DLD1 (cell line): ENCODE measurements around the gene ELMOD3.
"Not testable (repeated sequence)": the region's sequence is repeated elsewhere in the genome, so short reads cannot be mapped to it uniquely, and the experiment has no call there.

Experiments
- in situ Hi-C: cut with HindIII; loops from 2 replicates; pipeline ENCODE4 v1.10.0; 2017; ENCODE audit warnings: low sequenced_read_pairs

The ELMOD3 gene

GRCh38 chr2:85354286-85355072 is at the start of gene ELMOD3, which contains the start of gene RETSAT:
TSS of gene ELMOD3 (plus strand) at chr2:85354769. CDS start at chr2:85357199, 2,430 bp downstream.
TSS of gene RETSAT (minus strand) at chr2:85354528. CDS start at chr2:85354507, 21 bp downstream.
- in situ Hi-C loops: no loop called here

- in situ Hi-C loops: no loop called here
Observed at GRCh38 chr2:85307527-85307897, 47.1 kb upstream of the ELMOD3 start.

GRCh38 chr2:85308201-85308600 is 46.4 kb upstream of the ELMOD3 start:
- in situ Hi-C loops: no loop called here

DNA sequence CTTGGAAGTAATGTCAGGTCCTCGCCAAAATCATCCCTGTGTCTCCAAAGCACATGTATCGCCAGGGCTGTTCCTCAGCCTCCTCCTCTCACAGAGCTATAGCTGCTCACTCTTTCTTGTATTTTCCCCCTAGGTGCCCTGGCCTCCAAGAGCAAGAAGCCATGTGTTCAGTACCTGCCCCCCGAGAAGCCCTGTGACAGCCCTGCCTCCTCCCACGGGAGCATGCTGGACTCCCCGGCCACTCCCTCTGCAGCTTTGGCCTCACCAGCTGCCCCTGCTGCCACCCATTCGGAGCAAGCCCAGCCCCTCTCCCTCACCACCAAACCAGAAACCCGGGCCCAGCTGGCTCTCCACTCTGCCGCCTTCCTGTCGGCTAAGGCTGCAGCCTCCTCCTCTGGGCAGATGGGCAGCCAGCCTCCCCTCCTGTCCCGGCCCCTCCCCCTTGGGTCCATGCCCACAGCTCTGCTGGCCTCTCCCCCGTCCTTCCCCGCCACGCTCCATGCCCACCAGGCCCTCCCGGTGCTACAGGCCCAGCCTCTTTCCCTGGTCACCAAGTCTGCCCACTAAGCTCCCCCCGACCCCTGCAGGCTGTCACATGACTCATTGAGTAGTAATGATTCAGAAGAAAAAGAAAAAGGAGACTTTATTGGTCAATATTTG is 45.5 kb upstream of the ELMOD3 start:
- in situ Hi-C loops: no loop called here

- in situ Hi-C loops: no loop called here
Observed at GRCh38 chr2:85309699-85310321, 44.8 kb upstream of the ELMOD3 start.

- in situ Hi-C loops: no loop called here
Observed at GRCh38 chr2:85310330-85310729, 44.2 kb upstream of the ELMOD3 start.

- in situ Hi-C loops: no loop called here
Observed at GRCh38 chr2:85312404-85312803, 42.2 kb upstream of the ELMOD3 start.

DNA sequence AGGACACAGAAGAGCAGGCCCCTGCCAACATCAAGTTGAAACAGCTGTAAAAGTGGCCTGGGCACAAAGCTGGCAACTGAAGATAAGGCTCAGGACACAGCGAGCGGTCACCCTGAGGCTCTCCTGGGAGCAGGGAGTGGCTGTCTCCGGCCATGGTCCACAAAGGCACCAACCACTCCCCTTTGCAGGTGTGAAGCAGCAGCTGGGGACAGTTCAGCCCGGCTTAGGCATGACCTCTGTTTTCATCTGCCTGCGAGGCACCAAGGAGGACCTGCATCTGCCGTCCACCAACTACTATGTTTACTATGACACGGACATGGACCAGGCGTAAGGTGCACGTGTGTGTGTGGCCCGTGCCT is 39.7 kb upstream of the ELMOD3 start:
- in situ Hi-C loops: no loop called here

DNA sequence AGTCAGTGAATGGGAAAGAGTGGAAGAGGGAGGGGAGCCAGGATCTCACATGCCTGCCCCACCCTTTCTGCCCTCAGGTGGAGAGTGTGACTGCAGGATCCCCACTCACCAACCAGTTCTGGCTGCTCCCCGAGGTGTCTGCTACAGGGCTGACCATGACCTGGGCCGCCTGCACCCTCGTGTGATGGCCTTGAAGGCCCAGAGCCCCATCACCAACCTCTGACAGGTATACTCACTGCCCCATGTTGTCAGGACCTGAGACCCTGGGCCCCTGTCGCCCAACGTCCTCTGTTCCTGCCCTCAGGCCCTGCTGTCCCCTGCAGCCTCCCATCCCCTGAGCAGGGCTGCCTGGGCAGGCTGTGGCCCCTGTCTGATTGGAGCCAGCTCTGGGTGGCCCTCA is 38.6 kb upstream of the ELMOD3 start:
- in situ Hi-C loops: not testable (repeated sequence)

DNA sequence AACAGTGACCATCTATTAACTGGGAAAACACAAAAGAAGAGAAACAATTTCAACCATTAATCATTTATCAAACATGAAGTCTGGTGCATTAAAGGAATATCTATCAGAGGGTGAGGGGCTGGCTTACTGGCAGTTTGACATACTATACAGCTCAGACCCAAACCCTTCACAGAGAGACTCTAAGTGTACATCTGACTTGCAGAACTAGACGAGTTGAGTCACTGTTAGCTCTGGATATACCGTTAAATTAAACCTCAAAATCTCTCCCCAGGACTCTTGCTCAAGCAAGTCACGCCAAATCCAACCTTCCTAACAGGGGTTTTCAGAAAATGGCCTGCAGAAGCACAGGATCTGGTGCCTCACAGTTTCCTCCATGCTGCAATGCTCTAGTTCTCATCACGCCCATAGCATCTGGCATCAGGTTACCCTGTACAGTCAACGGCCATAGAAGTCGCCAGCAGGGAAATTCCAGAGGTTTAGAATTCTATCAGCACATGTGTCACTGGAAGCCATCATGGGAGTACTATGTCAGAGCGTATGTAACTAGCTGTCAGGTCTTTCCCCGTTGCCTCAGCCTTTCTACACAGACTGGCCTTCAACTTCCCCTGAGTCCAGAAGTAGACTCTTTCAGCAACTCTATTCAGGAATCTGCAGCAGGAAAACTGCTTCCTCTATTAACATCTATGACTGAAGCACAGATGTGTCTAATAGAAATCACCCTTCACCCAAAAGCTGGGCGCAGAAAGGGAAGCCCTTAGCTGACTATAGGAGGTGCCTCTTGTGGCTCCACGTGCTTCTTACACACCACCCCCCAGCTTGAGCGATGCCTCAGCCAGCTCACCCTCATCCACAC is 36.1 kb upstream of the ELMOD3 start:
- in situ Hi-C loops: no loop called here

GRCh38 chr2:85319796-85320195 is 34.8 kb upstream of the ELMOD3 start:
- in situ Hi-C loops: no loop called here

GRCh38 chr2:85323351-85323987 is 31.1 kb upstream of the ELMOD3 start:
- in situ Hi-C loops: no loop called here

DNA sequence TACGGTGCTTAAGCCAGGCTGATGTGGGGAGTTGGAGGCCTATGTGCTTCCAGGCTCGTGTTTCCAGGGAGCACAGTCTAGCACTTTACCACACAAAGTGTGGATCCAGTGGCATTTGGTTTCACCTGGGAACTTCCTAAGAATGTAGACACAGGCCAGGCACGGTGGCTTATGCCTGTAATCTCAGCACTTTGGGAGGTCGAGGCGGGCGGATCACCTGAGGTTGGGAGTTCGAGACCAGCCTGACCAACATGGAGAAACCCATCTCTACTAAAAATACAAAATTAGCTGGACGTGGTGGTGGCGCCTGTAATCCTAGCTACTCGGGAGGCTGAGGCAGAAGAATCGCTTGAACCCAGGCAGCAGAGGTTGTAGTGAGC is 30.6 kb upstream of the ELMOD3 start:
- in situ Hi-C loops: not testable (repeated sequence)

GRCh38 chr2:85324639-85325465 is 29.7 kb upstream of the ELMOD3 start:
- in situ Hi-C loops: no loop called here

- in situ Hi-C loops: no loop called here
Observed at GRCh38 chr2:85325466-85325811, 29.1 kb upstream of the ELMOD3 start.

- in situ Hi-C loops: no loop called here
Observed at GRCh38 chr2:85326406-85327159, 28.0 kb upstream of the ELMOD3 start.

DNA sequence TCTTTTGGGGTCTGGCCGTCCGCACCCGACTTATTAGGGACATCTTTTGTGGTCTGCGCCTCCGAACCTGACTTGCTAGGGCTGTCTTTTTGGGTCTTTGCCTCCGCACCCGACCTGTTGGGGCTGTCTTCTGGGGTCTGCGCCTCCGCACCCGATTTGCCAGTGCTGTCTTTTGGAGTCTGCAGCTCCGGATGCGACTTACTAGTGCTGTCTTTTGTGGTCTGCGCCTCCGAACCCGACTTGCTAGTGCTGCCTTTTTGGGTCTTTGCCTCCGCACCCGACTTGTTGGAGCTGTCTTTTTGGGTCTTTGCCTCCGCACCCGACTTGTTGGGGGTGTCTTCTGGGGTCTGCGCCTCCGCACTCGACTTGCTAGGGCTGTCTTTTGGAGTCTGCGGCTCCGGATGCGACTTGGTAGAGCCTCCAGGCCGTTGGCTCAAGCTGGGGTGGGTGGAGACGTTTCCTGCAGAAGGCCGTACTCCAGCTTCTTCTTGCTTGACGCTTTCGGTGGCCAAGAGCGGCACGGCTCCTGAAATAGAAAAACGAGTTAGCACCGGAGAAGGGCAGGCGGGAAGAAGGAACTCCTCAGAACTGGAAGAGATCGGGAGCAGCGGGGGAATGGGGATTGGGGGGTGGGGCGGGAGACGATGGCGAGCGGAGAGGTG is 27.3 kb upstream of the ELMOD3 start:
- in situ Hi-C loops: no loop called here

DNA sequence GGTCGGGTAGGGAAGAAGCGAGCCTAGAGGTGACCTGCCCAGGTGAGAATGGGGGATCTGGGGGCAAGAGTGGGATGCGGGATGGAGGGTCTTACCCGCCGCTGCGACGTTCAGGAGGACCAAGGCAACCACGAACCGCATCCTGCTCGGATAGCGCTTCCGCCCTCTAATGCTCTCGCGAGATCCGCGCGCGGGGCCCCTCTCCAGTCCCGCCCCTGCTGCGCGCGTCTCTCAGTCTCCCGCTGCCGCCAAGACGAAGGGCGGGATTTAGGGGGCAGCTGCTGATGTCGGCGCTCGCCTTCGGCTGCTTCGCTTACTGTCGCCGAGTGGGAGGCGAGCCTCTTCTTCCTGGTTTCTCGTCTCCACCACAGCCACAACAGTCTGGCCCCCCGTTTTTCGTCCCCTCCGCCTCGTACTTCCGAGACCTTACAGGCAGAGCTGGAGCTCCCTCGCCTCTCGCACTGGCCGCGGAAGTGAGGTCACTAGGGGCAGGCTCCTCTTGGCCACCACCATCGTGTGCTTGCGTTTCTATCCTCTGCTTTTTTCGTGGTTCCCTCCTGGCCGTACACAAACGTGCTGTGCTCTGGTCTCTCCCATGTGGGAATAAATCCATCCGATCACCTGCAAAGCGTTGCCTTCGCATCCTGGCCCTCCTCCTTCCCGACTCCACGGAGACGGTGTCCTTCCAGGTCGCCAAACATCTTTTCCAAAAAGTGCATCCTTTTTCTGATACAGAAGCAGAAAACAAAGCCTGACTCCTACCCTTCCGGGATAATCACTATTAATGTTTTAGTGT is 26.5 kb upstream of the ELMOD3 start, which contains the start of gene TGOLN2:
TGOLN2 (minus strand) TSS at position 168 of the 796 bp plus-strand sequence; CDS start at position 141, 27 bp downstream.
- in situ Hi-C loops: no loop called here
